ENCODE results near the gene SERBP1.
"Not testable (repeated sequence)": the region's sequence is repeated elsewhere in the genome, so short reads cannot be mapped to it uniquely, and the experiment has no call there.

Gene SERBP1

DNA sequence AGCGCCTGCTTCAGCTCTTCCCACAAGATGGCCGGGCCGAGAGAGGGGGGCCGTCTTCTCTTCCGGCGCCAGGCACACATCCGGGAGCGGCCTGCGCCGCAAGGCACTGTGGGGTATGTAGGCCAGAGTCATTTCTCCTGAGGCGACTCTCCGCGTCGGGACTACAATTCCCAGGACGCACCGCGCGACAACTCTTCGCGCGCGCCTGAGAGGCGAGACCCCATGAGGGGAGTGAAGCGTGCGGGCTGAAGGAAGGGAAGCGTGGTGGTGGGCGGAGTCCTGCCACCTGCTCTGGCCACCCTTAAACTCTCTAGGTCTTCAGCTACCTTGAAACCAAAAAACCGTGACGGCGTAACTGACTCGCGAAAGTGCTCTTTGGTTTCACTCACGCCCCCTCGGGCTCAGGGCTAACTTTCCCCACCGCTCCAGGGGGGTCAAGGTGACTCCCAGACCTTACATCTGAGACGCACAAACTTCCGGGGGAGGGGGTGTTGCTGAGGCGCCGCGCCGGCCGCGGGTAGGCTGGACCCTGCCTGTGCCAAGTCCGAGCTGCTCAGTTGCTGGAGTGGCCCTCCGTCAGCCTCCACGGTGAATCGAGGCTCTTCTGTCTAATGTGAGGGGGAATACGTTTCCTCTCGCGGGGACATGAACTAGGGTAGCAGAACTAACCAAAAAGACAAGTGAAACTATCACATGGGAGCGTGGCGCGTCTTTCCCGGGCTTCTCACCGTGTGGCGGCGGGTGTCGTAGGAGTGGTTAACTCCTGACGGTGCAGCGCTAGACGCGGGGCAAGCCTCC is at the start of gene SERBP1:
Gene SERBP1, minus strand, starts transcription at position 45 of the 798 bp plus-strand sequence. CDS start 102 bp downstream, outside the sequence.
- DNase-seq, result peak; percentile 86

DNA sequence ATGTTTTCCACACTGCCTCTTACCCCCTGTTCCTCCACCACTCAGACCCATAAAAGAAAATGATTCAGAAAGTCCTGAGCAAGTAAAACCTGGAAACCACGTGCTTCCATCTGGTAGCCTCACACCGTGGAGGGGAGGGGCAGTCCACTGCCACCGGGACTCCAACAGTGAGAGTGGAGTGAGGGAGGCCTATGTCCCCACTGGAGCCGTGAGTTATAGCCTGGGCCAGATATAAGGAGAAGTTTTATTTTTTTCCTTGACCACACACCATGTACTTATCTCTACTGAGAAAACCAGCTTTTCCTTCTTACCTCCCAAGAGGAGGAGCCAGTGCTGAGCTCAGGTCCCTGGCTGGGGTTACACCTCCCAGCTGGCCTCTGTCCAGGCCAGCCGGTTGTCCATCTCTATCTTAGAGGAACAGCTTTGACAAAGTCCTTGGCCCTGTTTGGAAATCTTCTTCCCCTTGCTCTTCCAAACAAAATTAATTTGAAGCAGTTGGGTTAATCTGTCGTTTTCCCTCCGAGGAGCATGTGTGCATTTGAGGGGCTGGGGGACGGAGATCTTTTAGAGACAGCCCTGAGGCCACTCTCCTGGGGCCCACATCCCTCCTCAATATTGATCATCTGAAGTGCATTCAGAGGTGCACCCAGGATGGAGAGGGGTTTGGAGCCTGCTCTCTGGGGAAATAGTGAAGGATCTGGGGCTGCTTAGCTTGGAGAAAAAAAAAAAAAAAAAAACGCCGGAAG is 49.1 kb upstream of the SERBP1 start:
- DNase-seq, result no peak

DNA sequence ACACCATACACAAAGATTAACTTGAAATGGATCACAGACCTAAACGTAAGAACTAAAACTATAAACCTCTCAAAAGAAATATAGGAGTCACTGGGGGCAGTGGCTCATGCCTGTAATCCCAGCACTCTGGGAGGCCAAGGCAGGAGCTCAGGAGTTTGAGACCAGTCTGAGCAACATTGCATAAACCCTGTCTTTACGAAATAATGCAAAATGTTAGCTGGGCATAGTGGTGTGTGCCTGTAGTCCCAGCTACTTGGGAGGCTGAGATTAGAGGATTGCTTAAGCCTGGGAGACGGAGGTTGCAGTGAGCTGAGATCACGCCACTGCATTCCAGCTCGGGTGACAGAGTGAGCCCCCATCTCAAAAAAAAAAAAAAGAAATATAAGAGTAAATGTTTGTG is 46.7 kb upstream of the SERBP1 start:
- no peak for DNase-seq

DNA sequence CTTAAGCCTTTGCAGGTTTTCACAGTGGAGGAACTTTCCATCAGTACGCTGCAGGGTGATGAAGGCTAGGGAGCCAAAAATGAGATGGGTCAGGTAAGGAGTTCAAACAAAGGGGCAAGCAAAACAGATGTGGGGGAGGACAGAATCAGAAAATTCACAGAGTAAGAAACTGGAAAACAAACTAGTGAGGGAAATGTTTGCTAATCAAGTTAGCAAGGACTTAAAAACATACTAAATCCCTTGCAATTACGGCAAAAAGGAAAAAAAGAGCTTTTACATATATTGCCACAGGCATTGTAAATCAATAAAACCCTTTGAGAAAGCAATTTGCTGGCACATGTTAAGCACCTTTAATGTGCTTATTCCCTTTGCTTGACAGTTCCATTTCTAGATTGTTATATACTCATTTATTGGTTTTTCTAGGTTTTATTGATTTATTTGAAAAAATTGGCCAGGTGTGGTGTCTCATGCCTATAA is 45.8 kb upstream of the SERBP1 start:
- DNase-seq, result no peak

DNA sequence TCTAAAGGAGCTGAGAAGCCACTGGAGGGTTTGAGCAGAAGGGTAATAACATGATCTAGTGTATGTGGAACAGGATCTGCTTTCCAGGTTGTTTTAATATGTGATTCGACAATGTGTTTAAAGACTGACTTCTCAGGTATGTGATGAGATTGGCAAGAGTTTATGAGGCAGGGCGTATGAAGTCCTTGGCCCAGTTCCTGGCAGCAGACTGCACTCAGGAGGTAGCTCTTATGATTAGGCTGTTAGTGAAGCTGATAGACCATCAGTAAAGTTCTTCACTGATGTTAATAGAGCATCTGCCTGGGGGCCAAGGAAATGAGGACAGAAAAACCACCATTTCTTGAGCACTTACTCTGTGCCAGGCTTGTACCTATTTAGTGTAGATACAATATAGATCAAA is 41.9 kb upstream of the SERBP1 start:
- DNase-seq, result no peak

DNA sequence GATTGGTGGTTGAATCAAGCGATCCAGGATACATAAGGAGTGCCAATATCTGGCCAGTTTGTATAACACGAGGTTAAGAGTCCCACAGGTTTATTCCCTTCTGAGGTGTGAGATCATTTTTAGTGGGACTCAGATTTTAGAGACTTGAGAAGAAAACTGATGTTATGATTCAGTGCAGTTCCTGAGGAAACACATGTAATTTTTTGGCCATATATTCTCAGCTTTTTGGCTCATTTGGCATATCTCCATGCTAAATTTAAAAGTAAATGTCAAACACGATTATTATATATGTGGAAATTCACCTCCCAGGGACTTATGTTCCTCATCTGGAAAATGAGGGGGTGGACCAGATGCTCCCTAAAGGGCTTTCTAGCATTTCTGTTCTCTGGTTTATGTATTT is 39.2 kb upstream of the SERBP1 start:
- no peak for DNase-seq

DNA sequence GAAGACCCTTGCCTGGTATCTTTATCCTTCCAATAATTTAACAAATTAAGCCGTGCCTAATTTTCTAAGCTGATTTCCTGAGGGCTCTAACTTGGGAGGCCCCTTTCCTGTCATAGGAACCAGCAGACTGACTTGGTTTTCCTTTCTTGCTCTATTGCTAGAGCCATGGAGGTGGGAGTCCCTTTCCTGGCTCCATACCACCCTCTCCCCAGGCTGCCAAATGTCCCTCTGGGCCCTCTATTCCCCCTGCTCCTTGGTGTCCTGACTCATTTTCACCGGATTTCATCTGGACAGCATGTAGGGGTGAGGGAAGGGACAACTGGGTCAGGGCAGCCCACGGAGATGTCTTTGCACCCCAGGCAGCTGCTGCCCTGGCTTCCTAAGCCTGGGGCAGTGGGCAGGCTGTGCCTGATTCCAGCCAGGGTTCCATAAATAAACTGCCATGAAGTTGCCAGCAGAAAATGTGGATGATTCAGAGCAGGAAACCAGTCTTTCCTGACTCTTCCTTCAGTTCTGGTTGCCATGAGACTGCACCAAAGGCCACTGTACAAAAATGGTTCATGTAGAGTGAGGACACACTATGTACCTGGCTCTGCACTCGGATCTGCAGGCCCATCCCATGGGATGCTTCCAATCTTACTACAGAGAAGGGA is 38.0 kb upstream of the SERBP1 start:
- DNase-seq, result no peak

DNA sequence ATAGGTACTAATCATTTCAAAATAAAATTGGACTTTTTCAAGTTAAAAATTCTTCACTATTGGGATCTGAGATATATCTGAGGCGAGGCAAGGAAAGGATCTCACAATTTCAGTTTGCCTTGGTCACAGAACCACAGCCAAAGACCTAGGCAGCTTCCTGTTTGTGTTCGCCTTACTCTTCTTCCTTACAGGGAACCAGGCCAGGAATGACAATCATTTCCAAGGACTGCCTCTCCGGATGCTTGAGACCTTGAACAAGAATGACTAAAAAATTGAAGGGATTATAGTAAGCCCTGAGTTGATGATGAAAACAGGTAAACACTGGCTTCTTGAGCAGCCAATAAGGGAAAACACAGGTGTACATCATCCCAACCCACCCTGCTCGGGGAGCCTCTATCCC is 35.2 kb upstream of the SERBP1 start:
- no peak for DNase-seq

DNA sequence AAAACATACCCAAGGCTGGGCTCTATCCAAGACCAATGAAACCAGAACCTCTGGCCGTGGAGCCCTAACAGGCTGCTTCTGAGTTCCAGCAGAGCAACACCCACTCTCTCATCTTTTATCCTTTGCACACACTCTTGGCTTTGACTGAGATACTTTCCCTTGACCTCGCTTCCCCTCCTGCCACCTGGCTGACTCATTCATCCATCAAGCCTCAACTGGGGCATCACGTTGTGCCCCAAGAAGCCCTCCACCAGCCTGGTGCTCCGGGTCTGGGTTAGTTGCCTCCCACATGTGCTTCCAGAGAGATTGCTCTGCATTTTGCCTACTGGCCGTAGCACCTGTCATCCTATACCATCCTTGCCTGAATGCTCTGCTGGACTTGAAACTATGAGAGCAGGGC is 34.5 kb upstream of the SERBP1 start:
- DNase-seq, result no peak

DNA sequence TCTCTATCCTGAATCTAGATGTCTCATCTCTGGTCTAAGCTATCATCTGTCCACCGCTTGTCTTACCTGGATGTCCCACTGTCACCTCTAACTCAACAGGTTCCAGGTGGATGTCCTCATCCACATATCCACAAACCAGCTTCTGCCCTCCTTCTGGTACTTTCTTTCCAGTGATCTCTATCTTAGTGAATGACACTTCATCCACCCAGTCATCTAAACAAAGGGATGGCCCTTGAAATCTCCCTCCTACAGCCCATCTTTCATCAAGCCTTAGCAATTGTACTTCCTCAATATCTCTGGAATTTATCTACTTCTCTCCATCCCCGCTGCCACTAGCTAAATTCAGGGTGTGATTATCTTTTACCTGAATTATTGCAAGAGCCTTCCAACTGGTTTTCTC is 33.9 kb upstream of the SERBP1 start:
- DNase-seq, result peak; percentile 82

DNA sequence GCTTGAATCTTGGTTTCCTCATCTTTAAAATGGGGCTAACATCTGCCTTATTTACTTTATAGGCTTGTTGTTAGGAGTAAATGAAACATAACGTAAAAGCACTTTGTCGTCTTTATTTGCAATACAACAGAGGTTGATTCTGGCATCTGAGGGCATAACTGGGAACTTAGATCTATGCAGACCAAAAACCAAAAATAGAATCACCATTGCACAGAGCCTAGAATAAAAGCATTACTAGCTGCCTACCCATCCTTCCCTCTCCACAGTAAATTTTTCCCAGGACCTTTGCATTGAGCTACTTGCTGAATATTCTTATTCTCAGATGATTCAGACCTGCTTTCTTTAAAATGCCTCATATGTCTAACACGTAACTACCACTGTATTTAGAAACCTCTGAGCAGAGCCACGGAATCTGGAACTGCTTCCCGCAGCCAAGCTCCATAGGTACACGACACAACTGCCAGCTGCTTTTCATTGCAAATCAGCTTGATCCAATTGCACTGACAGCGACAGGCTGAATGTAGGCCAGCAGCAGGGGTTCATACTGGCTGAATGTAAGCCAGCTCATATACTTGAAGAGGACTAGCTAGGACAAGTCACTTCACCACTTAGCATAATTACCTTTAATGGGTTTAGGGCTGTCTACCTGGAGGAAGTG is 33.2 kb upstream of the SERBP1 start:
- DNase-seq, result peak; percentile 90

DNA sequence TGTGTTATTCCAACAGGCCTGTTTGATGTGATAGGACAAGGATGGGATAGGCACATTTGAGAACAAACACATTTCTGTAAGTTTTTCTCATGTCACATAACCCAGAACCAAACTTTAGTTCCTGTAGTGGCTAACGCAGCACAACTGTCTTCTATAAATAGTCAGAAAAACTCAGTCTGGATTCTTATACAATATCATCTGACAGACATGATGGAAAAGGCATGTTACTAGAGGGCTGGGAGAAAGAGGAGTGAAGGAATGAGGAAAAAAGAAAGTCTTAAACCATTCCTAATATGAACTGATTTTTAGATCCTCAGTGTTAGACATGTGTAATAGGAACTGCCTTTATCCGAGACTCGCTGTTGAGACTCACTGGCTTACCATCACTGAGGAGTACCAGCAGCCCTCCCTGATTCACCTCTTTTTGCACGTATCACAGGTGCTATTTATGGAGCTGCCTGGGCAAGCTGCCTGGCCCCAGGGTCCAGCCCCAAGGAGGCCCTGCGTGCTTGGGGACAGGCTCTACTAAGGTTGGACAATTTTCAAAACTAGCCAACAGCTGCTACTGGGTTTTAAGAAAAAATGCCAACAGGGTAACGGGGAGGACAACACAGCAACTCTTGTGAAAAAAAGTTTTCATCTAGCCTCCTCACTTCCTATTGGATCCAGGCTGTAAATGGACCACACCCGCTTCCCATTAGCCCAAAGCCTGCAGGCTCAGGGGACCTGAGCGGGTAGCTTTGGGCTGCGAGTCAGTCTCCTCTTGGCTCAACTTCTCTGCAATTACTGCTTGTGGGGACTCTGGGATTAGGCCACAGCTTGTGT is 30.7 kb upstream of the SERBP1 start:
- no peak for DNase-seq

DNA sequence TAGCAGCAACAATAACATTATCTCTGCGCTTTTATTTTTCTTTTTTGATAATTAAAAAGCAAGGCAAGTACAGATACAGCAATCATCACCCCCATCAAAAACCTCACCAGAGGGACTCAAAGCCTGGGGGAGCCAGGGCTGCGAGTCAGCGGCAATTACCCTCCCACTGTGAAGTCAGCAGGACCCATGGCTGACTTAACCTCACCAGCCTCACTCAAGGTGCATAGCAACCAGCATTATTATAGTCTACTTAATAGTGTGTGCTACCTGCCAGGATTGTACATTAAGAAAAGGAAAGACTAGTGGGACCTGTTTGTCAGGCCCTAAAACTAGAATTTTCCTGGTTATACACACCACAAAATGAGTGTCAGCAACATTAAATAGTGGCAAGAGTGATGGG is 28.9 kb upstream of the SERBP1 start:
- DNase-seq, result no peak

DNA sequence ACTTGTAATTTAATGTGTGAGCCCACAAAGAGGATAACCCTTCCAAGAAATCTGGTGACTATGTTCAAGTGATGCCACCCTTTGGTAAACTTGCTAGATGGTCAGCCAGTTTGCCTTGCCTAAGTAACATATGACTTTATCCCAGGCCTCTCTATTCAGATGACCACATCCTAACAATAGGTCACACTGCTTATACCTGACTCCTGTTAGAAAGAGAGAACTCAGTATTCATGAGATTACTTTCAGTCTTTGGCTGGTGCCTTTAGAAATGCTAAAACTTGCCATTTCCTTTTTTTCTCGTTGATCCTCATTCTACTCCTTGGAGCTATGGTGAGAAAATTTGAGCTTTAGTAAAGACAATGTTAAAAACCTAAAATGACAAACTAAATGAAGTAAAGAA is 28.5 kb upstream of the SERBP1 start:
- no peak for DNase-seq

DNA sequence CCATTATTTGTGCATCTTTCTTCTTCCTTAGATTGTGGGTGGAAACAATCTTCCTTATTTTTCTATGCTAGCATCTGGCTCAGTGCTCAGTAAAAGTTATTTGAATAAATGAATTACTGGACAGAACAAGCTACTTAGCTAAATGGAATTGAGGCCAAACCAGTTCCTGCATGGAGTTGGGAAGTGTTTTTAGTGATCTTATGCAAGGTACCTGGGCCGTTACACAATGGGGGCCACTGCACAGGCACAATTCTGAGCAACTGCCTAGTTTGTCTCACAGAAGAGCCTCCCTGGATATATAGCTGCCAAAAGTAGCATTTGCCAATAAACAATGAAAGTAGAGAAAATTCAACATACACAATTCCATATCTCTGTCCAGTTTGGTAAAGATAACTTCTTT is 27.0 kb upstream of the SERBP1 start:
- no peak for DNase-seq

DNA sequence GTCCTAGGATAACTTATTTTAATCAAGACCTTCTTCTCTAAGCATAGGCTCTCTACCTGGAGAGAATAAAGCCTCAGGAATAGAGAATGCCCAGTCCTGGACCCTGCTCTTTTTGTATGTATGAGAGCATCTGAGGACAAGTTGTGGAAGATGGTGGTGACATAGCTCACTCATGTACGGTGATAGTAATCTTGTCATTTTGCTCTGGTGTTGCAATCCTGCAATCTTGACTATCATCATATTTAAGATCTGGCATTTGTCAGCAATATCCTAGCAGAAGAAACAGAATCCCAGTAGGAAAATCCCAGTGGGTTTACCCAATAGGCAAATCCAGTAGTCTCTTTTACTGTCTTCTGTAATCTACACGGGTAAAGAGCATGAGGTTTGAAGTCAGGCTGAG is 21.6 kb upstream of the SERBP1 start:
- DNase-seq, result no peak

DNA sequence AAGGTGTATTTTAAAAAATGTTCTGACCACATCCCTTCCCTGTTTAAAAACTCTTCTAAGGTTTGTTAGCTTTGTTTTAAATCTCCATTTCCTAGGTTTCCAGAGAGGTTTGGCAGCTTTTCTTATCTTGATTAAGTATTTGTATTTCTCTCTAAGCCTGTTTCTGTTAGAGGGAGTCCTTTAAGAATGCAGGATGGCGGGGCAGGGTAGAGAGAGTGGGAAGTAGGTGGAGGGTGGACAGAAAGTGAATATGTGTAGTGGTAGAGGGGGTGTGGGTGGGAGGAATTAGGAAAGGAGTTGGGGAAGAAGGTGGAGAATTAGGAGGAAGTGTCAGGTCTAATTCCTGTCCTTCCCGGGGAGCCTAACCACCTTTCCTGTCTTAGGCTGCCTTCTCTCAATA is 21.2 kb upstream of the SERBP1 start:
- DNase-seq, result no peak

DNA sequence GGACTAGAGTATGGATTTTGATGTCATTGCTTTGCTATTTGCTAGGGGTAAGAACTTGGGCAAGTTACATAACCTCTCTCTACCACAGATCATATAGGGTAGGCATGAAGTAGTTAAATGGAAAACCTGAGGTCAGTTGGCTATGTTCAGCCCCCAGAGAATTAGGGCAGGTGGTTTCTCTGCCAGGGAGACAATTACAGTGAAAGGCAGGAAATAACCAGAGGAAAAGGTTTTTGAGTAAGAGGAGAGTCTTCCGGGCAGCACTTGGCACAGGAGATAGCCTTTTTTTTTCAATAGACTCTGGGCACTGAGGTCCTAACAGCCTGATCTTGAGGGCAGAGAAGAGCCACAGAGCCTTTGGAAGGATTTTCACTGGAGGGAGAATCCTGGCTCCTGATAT is 16.7 kb upstream of the SERBP1 start:
- no peak for DNase-seq

DNA sequence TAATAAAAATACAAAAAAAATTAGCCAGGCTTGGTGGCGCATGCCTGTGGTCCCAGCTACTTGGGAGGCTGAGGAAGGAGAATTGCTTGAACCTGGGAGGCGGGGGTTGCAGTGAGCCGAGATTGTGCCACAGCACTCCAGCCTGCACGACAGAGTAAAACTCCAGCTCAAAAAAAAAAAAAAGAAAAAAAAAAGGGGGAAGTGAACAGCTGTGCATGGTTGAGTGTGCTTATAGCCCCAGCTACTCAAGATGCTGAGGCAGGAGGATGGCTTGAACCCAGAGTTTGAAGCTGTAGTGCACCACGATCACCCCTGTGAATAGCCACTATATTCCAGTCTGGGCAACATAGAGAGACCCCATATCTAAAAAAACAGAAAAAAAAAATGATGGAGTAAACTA is 15.8 kb upstream of the SERBP1 start:
- not testable (repeated sequence) for DNase-seq

DNA sequence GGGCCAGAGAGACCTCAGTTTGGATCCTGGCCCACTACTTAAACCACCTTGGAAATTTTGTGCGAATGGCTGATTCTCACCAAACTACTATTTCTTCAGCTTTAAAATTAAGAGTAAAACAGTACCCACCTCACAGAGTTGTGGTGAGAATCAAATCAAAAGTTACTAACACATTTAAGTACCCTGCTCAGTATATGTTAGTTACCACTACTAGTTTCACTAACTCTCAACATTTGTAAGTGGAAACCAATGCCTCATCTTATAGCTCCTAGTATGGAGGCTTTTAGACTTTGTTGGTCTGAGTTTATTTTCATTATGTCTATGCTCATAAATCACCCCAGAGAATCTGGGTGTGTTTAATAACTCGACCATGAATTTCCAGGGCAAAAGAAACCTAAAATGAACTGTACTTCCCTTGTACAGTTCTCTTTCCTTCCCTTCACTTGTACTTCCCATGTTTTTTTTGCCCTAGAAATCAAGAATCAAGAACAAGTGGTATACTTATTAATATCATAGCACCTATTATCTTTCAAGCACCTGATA is 11.6 kb upstream of the SERBP1 start:
- no peak for DNase-seq

DNA sequence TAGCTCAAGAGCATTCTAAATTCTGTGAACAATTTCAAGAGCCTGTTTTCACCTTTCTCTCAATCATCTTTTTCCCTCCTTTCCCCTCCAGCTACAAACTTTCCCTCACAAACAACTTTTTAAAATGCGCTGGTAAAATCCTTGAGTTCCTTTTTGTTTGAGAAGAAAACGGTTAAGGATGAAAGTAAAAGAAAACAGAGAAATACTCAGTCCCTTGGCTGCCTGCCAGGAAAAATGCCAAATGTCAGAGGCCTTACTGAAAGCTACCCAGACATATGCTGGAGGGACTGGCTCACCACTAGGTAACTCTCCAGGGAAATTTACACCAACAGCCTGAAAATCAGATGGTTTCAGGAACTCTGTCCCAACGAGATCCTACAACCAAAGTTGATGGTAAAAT is 11.0 kb upstream of the SERBP1 start:
- DNase-seq, result no peak

DNA sequence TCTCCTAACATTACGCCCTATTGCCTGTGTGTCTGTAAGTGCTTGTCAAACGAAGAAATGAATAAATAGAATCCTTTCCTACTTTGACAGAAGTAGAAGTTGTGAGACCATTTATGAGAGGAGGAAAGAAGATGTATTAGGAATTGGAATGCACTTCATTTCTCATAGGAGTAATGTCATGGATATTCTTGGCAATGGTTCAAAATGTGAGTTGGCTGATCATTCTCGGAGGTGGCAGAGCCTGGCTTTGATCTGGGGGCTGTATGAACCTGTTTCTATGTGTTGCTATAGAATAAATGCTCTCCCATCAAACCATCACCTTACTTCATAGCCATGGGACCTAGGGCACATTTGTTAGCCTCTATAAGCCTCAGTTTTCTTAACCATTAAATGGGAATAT is 10.1 kb upstream of the SERBP1 start:
- no peak for DNase-seq

All from NCI-H187 treated with DMSO at 0.1 percent for 48 hours (cell line).